WI38 (cell line): Measurements from ENCODE around the gene CHST15.

ENCODE experiments used
- H3K4me3 ChIP-seq: 2 replicates; pipeline ENCODE4 v1.5.1; 2011; ENCODE audit warnings: low read depth, mild to moderate bottlenecking, control low read depth, low read length
- TF ChIP-seq, protein P1 (sequence below): IDR thresholded peaks from 2 replicates; pipeline ENCODE4 v1.5.1; 2012; ENCODE audit warnings: low read depth, mild to moderate bottlenecking, control low read depth, low read length

CHST15 gene

DNA sequence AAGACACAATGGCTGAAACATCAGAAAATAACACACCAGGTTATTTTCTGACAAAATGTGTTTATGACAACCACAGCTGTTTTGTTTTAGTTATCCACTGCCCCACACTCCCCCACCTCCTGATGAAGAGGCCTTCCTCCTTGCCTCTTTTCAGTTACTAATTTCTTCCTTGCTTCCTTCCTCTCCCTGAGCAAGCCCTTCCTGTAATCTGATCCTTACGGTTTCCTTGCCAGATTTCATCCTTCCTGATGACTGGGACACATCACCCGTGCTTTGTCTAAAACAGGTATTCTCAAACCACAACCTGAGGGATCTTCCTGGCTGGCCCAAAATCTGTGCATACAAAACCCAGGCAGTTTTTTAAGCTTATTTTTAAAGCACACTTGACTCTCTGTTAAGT lies 39.4 kb downstream of the CHST15 start:
- TF ChIP-seq, protein P1, sequence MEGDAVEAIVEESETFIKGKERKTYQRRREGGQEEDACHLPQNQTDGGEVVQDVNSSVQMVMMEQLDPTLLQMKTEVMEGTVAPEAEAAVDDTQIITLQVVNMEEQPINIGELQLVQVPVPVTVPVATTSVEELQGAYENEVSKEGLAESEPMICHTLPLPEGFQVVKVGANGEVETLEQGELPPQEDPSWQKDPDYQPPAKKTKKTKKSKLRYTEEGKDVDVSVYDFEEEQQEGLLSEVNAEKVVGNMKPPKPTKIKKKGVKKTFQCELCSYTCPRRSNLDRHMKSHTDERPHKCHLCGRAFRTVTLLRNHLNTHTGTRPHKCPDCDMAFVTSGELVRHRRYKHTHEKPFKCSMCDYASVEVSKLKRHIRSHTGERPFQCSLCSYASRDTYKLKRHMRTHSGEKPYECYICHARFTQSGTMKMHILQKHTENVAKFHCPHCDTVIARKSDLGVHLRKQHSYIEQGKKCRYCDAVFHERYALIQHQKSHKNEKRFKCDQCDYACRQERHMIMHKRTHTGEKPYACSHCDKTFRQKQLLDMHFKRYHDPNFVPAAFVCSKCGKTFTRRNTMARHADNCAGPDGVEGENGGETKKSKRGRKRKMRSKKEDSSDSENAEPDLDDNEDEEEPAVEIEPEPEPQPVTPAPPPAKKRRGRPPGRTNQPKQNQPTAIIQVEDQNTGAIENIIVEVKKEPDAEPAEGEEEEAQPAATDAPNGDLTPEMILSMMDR, result no peak
- H3K4me3 ChIP-seq, result no peak overlapping the region

DNA sequence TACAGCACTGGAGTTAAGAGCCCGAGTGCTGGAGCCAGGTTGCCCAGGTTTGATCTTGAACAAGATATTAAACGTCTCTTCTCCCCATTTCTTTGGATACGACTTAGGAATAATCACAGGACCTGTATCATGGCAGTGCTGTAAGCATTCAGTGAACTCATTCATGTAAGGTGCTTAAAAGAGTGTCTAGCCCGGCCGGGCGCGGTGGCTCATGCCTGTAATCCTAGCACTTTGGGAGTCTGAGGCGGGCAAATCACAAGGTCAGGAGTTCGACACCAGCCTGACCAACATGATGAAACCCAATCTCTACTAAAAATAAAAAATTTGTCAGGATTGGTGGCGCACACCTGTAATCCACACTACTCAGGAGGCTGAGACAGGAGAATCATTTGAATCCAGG lies 40.8 kb downstream of the CHST15 start:
- no peak overlapping the region for H3K4me3 ChIP-seq
- TF ChIP-seq, protein P1, result no peak

DNA sequence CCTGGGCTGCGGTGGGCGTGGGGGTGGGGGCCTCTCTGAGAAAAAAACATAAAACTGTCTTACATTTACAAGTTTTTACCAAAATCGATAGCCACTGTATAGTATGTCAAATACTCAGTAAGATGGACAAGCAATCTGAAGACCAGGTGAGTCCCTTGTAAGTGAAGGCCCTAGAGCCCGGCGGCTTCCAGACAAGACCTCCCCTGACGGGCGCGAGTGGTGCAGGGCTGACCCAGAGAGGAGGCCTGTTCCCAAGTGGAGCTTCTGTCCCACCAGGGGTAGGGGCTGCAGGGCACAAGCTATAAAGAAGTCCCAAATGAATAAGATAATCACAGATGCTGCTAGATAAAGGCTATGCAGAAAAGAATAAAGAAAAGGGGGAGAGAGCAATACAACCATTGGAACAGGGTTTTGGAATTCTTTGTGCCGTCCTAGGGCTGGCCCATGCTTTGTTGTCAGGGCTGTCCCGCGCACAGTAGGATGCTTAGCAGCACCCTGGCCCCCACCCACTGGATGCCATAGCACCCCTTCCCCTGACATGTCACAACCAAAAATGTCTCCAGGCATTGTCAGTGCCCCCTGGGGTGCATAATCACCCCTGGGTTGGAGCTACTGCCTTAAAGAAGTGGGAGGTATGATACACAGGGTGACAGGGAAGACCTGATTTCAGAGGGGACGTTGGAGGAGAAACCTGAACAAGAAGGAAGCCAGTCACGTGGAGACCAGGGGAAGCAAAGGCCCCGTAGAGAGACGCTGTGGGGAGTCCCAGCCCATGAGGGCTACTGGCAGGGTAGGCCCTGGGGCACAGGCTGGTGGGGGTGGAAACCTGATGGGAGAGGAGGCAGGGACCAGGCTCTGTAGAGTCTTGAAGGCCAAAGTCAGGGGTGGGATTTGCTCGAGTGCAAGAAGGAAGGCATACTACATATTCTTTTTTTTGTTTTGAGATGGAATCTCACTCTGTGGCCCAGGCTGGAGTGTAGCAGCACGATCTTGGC lies 43.1 kb downstream of the CHST15 start:
- no peak overlapping the region for H3K4me3 ChIP-seq
- TF ChIP-seq, protein P1, result no peak

DNA sequence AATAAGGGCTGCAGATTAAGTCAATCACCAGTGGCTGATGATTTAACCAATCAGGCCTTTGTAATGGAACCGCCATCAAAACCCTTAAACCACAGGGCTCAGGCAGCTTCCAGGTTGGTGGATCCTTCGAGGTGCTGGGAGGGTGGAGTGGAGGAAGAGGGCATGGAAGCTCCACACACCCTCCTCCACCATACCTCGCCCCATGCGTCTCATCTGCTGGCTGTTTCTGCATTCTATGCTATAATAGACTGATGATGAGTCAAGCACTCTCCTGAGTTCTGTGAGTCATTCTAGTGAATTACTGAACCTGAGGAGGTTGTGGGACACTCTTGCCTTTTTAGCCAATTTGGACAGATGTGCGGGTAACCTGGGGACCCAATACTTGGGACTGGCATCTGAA lies 43.9 kb downstream of the CHST15 start:
- no peak overlapping the region for H3K4me3 ChIP-seq
- TF ChIP-seq, protein P1, result no peak

DNA sequence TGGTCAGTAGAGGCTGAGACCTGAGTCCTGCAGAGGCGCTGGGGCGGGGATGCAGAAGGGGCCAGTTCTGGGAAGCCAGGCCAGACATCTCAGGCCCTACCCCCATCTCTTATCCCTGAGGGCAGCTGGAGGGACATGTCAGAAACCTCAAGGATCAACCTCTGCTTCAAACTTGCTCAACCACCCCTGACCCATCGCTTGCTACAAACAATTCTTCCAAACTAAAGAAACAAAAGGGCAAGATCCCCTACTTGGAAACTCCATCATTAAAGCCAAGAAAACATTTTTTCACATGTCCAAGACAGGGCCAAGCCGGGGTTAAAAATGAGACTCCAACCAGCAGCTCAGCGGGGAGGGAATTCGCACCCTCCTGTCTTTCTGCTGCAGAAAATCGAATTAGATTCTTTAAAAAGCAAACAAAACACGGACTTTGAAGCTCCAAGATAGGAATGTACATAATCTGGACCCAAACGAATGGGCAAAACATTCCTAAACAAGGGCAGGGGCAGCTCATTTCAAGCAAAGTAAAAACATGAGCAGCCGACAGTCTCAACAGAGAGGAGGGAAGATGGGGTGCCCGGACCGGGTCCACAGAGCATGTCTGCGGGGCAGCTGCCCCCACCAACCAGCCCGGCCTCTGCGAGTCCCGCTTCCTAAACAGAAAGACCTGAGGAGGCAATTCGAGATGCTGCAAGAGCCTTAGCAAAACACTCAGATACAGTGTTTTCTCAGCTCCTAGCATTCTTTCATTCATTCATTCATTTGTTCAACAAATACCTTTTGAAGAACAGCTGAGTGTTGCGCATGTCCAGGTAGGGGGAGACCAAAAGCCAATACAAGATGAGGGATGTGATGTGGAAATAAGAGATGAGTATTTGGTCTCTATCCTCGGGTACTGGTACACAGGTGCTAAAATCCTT lies 44.8 kb downstream of the CHST15 start:
- TF ChIP-seq, protein P1, result no peak
- H3K4me3 ChIP-seq, result no peak overlapping the region

DNA sequence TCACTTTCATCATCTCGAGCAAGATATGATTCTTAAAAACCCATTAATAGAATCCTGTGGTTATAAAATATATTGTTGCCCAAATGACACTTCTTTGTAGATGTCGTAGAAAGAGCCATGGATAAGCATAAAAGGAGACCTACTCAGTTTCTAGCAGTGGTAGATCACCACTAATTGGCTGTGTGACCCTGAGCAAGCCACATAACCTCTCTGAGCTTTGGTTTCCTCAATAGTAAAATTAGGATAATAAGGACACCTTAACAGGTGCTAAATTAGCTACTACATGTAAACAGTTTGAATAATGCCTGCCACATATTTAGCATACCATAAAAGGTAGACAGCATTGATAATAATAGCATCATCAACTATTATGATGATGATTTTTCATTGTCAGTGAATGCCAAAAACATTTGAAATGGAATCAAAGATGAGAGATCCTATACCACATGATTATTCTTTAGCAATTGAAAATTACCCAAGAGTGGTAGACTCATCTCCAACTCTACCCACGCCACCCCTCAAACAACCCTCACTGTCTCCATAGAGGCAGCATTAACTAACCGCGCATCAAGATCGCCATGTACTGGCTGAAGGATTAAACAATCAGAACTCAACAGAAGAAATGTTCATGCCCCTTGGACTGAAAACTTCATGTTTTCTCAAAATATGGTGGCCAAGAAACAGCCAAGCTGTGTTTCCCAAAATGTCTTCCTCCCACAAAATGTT lies 45.8 kb downstream of the CHST15 start:
- TF ChIP-seq, protein P1, result no peak

More for the DNA sequence above, 45.8 kb downstream of the CHST15 start:
- no peak overlapping the region for H3K4me3 ChIP-seq
